GM13977 (cell line): ENCODE data around the gene MEN1.

ENCODE experiments used
- DNase-seq: peaks from one replicate; pipeline ENCODE4 v3.0.0; 2012; ENCODE audit warnings: low spot score
- in situ Hi-C: fragments of 300-500 bp; cut with MboI; formaldehyde crosslinking; loops from one replicate; pipeline ENCODE4 v1.12.0; 2022; ENCODE audit warnings: low sequenced_read_pairs, low pct_unique_long_range_greater_than_20kb, mixed read lengths, inconsistent platforms; ENCODE audit not compliant: unreplicated experiment
- TF ChIP-seq, protein P1 (sequence below): IDR thresholded peaks from 2 replicates; pipeline ENCODE4 v1.5.1; 2012; ENCODE audit warnings: mild to moderate bottlenecking, control low read depth; ENCODE audit not compliant: insufficient read depth; ENCODE audit errors: extremely low read depth, missing control alignments

MEN1 gene

GRCh38 chr11:64765851-64766665 is 44.3 kb downstream of the MEN1 start:
- TF ChIP-seq, protein P1, sequence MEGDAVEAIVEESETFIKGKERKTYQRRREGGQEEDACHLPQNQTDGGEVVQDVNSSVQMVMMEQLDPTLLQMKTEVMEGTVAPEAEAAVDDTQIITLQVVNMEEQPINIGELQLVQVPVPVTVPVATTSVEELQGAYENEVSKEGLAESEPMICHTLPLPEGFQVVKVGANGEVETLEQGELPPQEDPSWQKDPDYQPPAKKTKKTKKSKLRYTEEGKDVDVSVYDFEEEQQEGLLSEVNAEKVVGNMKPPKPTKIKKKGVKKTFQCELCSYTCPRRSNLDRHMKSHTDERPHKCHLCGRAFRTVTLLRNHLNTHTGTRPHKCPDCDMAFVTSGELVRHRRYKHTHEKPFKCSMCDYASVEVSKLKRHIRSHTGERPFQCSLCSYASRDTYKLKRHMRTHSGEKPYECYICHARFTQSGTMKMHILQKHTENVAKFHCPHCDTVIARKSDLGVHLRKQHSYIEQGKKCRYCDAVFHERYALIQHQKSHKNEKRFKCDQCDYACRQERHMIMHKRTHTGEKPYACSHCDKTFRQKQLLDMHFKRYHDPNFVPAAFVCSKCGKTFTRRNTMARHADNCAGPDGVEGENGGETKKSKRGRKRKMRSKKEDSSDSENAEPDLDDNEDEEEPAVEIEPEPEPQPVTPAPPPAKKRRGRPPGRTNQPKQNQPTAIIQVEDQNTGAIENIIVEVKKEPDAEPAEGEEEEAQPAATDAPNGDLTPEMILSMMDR, result no peak

DNA sequence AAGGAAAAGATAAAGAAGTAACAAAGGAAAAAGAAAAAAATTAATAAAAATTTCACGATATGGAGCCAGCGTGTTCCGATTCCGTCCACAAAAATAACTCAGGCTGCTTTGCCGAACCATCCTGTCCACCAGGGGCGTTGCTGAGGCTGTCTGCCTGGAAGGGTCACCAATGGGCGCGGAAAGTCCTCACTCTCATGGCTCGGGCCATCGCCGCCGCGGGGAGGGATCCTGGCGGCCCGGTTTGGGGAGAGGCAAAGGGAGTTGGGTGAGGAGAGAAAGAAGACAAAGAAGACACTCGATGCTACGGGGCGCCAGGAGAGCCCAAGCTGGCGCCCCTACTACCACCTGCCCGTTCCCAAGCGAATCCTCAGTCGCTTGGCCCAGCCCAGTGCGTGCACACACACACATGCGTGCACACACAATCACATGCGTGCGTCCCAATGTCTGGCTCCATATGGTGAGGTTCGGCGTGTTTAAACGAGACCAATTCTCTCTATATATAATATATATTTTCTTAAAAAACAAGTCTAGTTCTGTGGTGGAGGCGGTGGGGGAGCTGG is 45.0 kb downstream of the MEN1 start:
- no peak for DNase-seq
- in situ Hi-C loops, result no loop called here
- TF ChIP-seq, protein P1, result peak; percentile 22

More at GRCh38 chr11:64765851-64766665, 44.3 kb downstream of the MEN1 start:
- in situ Hi-C loops, result no loop called here
- DNase-seq, result no peak

- no peak for DNase-seq
- in situ Hi-C loops, result no loop called here
- TF ChIP-seq, protein P1, result no peak
Observed at GRCh38 chr11:64764753-64765152, 45.6 kb downstream of the MEN1 start.

GRCh38 chr11:64764040-64764611 is 46.2 kb downstream of the MEN1 start:
- TF ChIP-seq, protein P1, result no peak

DNA sequence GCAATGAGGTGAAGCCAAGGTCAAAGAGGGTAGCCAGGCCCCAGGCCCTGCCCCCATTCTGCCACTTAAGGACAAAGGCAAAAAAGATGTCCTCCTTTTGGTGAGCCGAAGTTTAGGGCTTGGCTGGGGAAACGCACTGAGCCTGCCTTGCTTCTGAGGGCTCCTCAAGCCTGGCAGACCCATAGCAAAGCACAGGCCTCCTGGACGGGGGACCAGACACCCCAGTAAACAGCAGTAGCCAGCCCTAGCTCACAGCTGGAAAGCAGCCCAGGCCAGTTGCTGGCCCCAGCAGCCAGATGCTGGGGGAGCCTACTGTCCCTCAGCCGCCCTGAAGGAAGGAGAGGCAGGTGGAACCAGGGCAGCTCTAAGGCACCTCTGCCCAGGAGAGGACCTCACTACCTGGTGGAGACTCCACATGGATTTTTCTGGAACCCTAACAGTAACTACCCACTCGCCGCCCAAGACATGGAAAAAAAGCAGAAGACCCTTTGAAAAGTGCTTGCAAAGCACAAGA is 46.8 kb downstream of the MEN1 start:
- in situ Hi-C loops, result no loop called here
- TF ChIP-seq, protein P1, result no peak
- no peak for DNase-seq

More at GRCh38 chr11:64764040-64764611, 46.2 kb downstream of the MEN1 start:
- in situ Hi-C loops, result no loop called here
- DNase-seq, result peak; percentile 27

DNA sequence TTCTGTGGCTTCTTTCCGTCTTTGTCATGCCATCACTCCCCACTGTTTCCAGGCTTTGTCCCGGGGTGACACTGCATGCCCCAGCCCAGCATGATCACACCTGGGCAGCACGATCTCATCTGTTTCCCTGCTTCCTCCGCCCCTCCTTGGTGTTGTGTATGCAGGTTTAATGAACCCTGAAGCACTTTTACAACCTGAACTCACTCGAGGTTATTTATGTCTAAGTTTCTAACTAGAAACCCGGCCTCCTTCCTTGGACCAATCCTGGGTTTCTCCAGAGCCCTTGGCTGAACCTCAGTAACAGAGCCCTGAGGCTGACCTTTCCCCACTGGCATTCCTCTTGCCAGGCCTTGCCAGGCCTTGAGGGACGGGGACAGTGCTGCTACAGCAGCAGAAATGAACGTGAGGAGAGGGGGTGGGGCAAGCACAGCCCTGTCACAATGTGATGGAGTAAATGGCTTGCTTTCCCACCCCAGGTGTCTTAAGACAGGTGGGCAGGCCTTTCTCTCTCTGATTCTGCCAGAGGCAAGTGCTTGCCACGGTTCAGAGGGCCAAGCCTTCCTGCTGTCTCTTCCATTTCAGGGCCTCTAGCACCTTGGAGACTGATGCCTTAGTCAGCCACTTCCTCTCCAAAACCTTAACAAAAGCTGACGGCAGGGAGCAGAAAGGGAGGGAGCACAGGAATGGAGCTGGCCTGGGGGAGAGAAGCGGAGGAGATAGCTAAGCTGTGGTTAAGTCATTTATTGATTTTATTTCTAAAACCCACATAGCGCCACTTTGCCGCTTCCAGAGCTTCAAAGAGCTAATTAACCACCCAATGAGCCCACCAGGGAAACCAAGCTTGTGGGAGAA is 47.5 kb downstream of the MEN1 start:
- in situ Hi-C loops, result no loop called here
- DNase-seq, result peak; percentile 12

More for the DNA sequence above, 47.5 kb downstream of the MEN1 start:
- TF ChIP-seq, protein P1, result no peak
